NOMO-1 (cell line): Measurements from ENCODE around the gene ITGA4.
A peak's percentile ranks its signal among the peaks of the same experiment; 100 is the strongest.

Experiments used
- DNase-seq, 2 experiments: peaks; one replicate each; lab custom pipeline; 2025; ENCODE audit not compliant: unreplicated experiment in 2 of 2; lab: John Stamatoyannopoulos, UW

The ITGA4 gene

GRCh38 chr2:181457741-181458425 is 697 bp downstream of the ITGA4 start:
- DNase-seq, result peak; percentile 60 to 65

GRCh38 chr2:181458871-181459270 is 1.7 kb downstream of the ITGA4 start:
- DNase-seq, result peak; percentile 62 to 86

- peak in 1 of 2 experiments; percentile 12 for DNase-seq
Observed at GRCh38 chr2:181459621-181460021, 2.4 kb downstream of the ITGA4 start.

- peak in 1 of 2 experiments; percentile 22 for DNase-seq
Observed at GRCh38 chr2:181461056-181461997, 4.1 kb downstream of the ITGA4 start.

- DNase-seq, result peak in 1 of 2 experiments; percentile 23
Observed at GRCh38 chr2:181462033-181462432, 4.8 kb downstream of the ITGA4 start.

- DNase-seq, result no peak
Observed at GRCh38 chr2:181463588-181463987, 6.4 kb downstream of the ITGA4 start.

GRCh38 chr2:181464966-181465365 is 7.8 kb downstream of the ITGA4 start:
- DNase-seq, result no peak

- DNase-seq, result no peak
Observed at GRCh38 chr2:181465676-181466375, 8.6 kb downstream of the ITGA4 start.

- DNase-seq, result peak in 1 of 2 experiments; percentile 61
Observed at GRCh38 chr2:181466661-181467576, 9.7 kb downstream of the ITGA4 start.

GRCh38 chr2:181467966-181468707 is 11.0 kb downstream of the ITGA4 start:
- no peak for DNase-seq

GRCh38 chr2:181468811-181469210 is 11.6 kb downstream of the ITGA4 start:
- no peak for DNase-seq

GRCh38 chr2:181471226-181471625 is 14.0 kb downstream of the ITGA4 start:
- no peak for DNase-seq

GRCh38 chr2:181471783-181472182 is 14.6 kb downstream of the ITGA4 start:
- DNase-seq, result no peak

GRCh38 chr2:181472990-181473389 is 15.8 kb downstream of the ITGA4 start:
- no peak for DNase-seq

- no peak for DNase-seq
Observed at GRCh38 chr2:181474222-181474881, 17.2 kb downstream of the ITGA4 start.

- no peak for DNase-seq
Observed at GRCh38 chr2:181483211-181483610, 26.0 kb downstream of the ITGA4 start.

GRCh38 chr2:181483876-181484275 is 26.7 kb downstream of the ITGA4 start:
- DNase-seq, result no peak

GRCh38 chr2:181484851-181485637 is 27.9 kb downstream of the ITGA4 start:
- DNase-seq, result no peak
